Natural killer cell (primary cell): ENCODE data around the gene VTA1. TPM values are rescaled to one million over a fixed set of nuclear protein-coding genes. Genes with fewer than 3 reads are reported as not detected.
"Not testable (repeated sequence)": the region's sequence is repeated elsewhere in the genome, so short reads cannot be mapped to it uniquely, and the experiment has no call there.

Source experiments
- ATAC-seq, 3 donors: fragments of 150-1000 bp in 2 of 3; fragments of 200-7000 bp in 1 of 3; cut with Tn5 transposase; 1 replicate in 1 of 3; 2 replicates in 2 of 3; pipeline ENCODE4 v1.10.0; 2021; ENCODE audit warnings: mild to moderate bottlenecking in 2 of 3, moderate library complexity in 2 of 3
- DNase-seq, 2 donors: peaks; one replicate each; pipeline versions ENCODE4 v3.0.0 to v3.0.0-alpha.2; 2013 to 2021; ENCODE audit warnings: mixed read lengths in 1 of 2
- H3K27ac ChIP-seq: one replicate; pipeline ENCODE4 v1.5.1; 2013; ENCODE audit warnings: mild to moderate bottlenecking, low read length
- H3K27me3 ChIP-seq: one replicate; pipeline ENCODE4 v1.6.1; 2013; ENCODE audit warnings: low read length; ENCODE audit not compliant: control insufficient read depth, insufficient read depth
- H3K36me3 ChIP-seq: one replicate; pipeline ENCODE4 v1.6.1; 2013; ENCODE audit warnings: low read length; ENCODE audit not compliant: control insufficient read depth, insufficient read depth
- H3K4me1 ChIP-seq: one replicate; pipeline ENCODE4 v1.6.1; 2013; ENCODE audit warnings: low read length; ENCODE audit not compliant: control insufficient read depth, insufficient read depth
- H3K4me3 ChIP-seq: one replicate; pipeline ENCODE4 v1.5.1; 2013; ENCODE audit warnings: low read length
- H3K9me3 ChIP-seq: one replicate; pipeline ENCODE4 v1.6.1; 2013; ENCODE audit warnings: low read length; ENCODE audit not compliant: control insufficient read depth, insufficient read depth
- H3K27ac Mint-ChIP-seq, 2 donors: one replicate each; pipeline ENCODE4 v1.8.0; 2022; ENCODE audit warnings: mild to moderate bottlenecking in 2 of 2, mixed read lengths in 2 of 2, moderate library complexity in 1 of 2
- H3K27me3 Mint-ChIP-seq, 2 donors: one replicate each; pipeline ENCODE4 v1.8.0; 2022; ENCODE audit warnings: low read depth in 2 of 2, mixed read lengths in 2 of 2
- H3K36me3 Mint-ChIP-seq: one replicate; pipeline ENCODE4 v1.8.0; 2022; ENCODE audit warnings: mixed read lengths
- H3K4me1 Mint-ChIP-seq, 2 donors: one replicate each; pipeline ENCODE4 v1.8.0; 2022; ENCODE audit warnings: mixed read lengths in 2 of 2
- H3K4me3 Mint-ChIP-seq: one replicate; pipeline ENCODE4 v1.8.0; 2022; ENCODE audit warnings: mild to moderate bottlenecking, moderate library complexity, mixed read lengths
- H3K9me3 Mint-ChIP-seq, 2 donors: one replicate each; pipeline ENCODE4 v1.8.0; 2022; ENCODE audit warnings: mixed read lengths in 2 of 2
- WGBS: methylation state at CpG from one replicate; pipeline ENCODE4 v1.1.7; 2013; ENCODE audit warnings: missing lambda C conversion rate; ENCODE audit not compliant: insufficient coverage; 5-methylcytosine and 5-hydroxymethylcytosine counted together
- intact Hi-C: fragments of 100-400 bp; cut with micrococcal nuclease; formaldehyde crosslinking; loops from one replicate; pipeline ENCODE4 v1.14.2; 2022
- total RNA-seq, 4 donors: library from RNA; stranded (reverse); fragments of 120-200 nt in 1 of 4; gene quantifications; one replicate each; pipeline versions ENCODE4 v1.2.3 to v1.2.4, GENCODE V29; 2013 to 2022
- TF ChIP-seq, protein P1 (sequence below): fragments of 200-600 bp; IDR thresholded peaks from one replicate; pipeline ENCODE4 v1.8.0; 2022; ENCODE audit warnings: antibody characterized with exemption

Gene VTA1
- total RNA-seq, 3 donors from 2014 or later (not counting 1 experiment from before 2014, with no cell fraction given): 20.5 to 33.3 (median 21.3) TPM

DNA sequence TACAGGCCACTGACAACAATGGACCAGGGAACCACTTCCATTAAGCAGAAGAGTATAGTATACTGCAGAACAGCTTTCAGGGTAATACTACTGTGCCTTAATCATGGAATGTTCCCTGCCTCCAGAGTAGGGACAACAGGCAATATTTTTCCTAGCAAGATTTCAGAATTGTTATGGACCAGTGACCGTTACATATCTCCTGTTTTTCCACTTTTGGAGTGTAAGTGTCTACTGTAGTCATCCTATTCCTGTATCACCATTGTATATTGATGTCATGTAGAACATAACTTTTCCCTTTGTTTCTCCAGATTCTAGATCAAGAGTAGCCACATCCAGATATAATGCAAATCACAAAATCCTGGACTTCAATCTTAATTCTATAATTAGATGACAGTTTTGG is 16.2 kb upstream of the VTA1 start:
- 80% methylated on average over 1 of the region's 1 CpG for WGBS
- H3K4me3 Mint-ChIP-seq: no peak overlapping the region
- ATAC-seq (no peak), DNase-seq (no peak)
- no peaks in the 10 kb centered on the region for H3K4me1 Mint-ChIP-seq
- H3K36me3 ChIP-seq: no peaks in the 10 kb centered on the region
- no peaks in the 10 kb centered on the region for H3K4me1 ChIP-seq
- no peak overlapping the region for H3K4me3 ChIP-seq
- H3K36me3 Mint-ChIP-seq: no peaks in the 10 kb centered on the region
- no peak overlapping the region for H3K27ac Mint-ChIP-seq
- H3K9me3 Mint-ChIP-seq: no peaks in the 10 kb centered on the region
- H3K9me3 ChIP-seq: no peaks in the 10 kb centered on the region
- H3K27me3 ChIP-seq: peaks cover 9% of the 10 kb centered on the region
- intact Hi-C loops: no loop called here
- no peak overlapping the region for H3K27ac ChIP-seq
- H3K27me3 Mint-ChIP-seq: peaks cover 14 to 65% of the 10 kb centered on the region in 2 donors
- TF ChIP-seq, protein P1, sequence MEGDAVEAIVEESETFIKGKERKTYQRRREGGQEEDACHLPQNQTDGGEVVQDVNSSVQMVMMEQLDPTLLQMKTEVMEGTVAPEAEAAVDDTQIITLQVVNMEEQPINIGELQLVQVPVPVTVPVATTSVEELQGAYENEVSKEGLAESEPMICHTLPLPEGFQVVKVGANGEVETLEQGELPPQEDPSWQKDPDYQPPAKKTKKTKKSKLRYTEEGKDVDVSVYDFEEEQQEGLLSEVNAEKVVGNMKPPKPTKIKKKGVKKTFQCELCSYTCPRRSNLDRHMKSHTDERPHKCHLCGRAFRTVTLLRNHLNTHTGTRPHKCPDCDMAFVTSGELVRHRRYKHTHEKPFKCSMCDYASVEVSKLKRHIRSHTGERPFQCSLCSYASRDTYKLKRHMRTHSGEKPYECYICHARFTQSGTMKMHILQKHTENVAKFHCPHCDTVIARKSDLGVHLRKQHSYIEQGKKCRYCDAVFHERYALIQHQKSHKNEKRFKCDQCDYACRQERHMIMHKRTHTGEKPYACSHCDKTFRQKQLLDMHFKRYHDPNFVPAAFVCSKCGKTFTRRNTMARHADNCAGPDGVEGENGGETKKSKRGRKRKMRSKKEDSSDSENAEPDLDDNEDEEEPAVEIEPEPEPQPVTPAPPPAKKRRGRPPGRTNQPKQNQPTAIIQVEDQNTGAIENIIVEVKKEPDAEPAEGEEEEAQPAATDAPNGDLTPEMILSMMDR: no peak

DNA sequence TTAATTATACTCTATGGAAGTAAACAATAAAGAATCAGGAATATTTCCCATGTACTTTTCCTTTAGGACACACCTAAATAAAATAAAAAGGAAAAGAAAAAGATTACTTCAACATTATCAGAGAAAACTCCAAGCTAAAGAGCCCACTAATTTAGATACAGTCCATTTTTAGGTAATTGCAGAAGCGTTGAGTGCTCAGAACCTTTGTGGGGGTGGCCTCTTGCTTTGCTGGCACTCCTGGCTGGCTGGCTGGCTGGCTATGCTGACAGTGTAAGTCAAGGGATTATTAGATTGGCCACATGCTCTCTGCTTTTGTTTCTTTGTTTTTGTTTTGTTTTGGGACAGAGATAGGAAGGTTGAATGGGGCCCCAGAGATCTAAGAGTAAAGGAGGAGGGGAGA is 14.4 kb upstream of the VTA1 start, which contains the start of gene GJE1:
Gene GJE1 (plus strand): TSS at position 301 of the 400 bp plus-strand sequence. CDS start 234 bp downstream, outside the sequence.
- Mint-ChIP-seq H3K4me3 (no peak within 1 kb of the TSS), H3K27ac (no peak within 1 kb of the TSS), H3K9me3 (no peaks in the 10 kb centered on the region), H3K36me3 (no peaks in the 10 kb centered on the region), H3K27me3 (peaks cover 14 to 47% of the 10 kb centered on the region in 2 donors), H3K4me1 (no peaks in the 10 kb centered on the region)
- intact Hi-C loops: no loop called here
- Histone ChIP-seq H3K4me3 (no peak within 1 kb of the TSS), H3K9me3 (no peaks in the 10 kb centered on the region), H3K27ac (no peak within 1 kb of the TSS), H3K36me3 (no peaks in the 10 kb centered on the region), H3K4me1 (no peaks in the 10 kb centered on the region), H3K27me3 (peaks cover 7% of the 10 kb centered on the region)
- TF ChIP-seq, protein P1: no peak
- DNase-seq (no peak), ATAC-seq (no peak)
- WGBS: 76% methylated on average over 1 of the region's 1 CpG

DNA sequence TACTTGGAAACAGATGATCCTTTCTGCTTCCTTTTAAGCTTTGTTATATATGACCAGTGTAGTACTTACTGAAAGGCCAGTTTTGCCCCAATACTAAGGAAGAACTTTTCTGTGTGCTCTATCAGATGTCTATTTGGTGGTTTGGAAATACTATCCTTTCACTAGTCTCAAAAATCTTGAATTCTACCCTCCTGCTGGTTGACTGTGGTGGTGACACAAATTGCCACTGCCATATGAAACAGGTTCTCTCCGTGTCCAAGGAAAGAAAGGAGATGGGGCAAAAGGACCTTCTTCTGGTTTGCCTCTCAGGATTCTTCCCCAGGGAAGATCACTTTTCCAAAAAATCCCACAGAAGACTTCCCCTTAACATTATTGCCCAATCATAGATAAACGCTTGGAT is 8.2 kb upstream of the VTA1 start:
- Mint-ChIP-seq H3K9me3 (no peaks in the 10 kb centered on the region), H3K36me3 (peaks cover 7% of the 10 kb centered on the region)

DNA sequence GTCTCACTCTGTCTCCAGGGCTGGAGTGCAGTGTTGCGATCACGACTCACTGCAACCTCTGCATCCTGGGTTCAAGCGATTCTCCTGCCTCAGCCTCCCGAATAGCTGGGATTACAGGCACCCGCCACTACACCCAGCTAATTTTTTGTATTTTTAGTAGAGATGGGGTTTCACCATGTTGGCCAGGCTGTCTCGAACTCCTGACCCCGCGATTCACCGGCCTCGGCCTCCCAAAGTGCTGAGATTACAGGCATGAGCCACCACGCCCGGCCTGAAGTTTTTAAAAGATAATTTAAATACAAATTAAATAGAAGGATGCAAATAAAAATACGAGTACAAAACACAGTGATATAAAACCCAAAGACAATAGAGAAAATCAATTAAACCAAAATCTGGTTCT is 5.5 kb upstream of the VTA1 start:
- H3K36me3 Mint-ChIP-seq, H3K27me3 ChIP-seq, H3K4me3 Mint-ChIP-seq, H3K4me3 ChIP-seq, H3K4me1 ChIP-seq, H3K9me3 ChIP-seq, H3K27ac ChIP-seq, H3K36me3 ChIP-seq, H3K9me3 Mint-ChIP-seq, DNase-seq, intact Hi-C loops, H3K27ac Mint-ChIP-seq, ATAC-seq: not testable (repeated sequence)
- Mint-ChIP-seq H3K27me3 (peaks cover 21 to 28% of the 10 kb centered on the region in 2 donors), H3K4me1 (peaks cover 5 to 10% of the 10 kb centered on the region in 2 donors)
- 97% methylated on average over 8 of the region's 13 CpGs for WGBS

More for the DNA sequence above, 8.2 kb upstream of the VTA1 start:
- Histone ChIP-seq H3K9me3 (no peaks in the 10 kb centered on the region), H3K27me3 (no peaks in the 10 kb centered on the region), H3K27ac (no peak overlapping the region), H3K36me3 (no peaks in the 10 kb centered on the region), H3K4me1 (no peaks in the 10 kb centered on the region), H3K4me3 (no peak overlapping the region)
- 50% methylated on average over 2 of the region's 2 CpGs for WGBS
- H3K4me1 Mint-ChIP-seq: no peaks in the 10 kb centered on the region
- intact Hi-C loops: no loop called here
- no peak for ATAC-seq
- TF ChIP-seq, protein P1: no peak
- peaks cover 21% of the 10 kb centered on the region in 2 donors for H3K27me3 Mint-ChIP-seq
- no peak overlapping the region for H3K4me3 Mint-ChIP-seq
- DNase-seq: no peak
- no peak overlapping the region for H3K27ac Mint-ChIP-seq
